NCI-H748 (cell line): ENCODE measurements around the gene ERGIC1.
A peak's percentile ranks its signal among the peaks of the same experiment; 100 is the strongest.
"Not testable (repeated sequence)": the region's sequence is repeated elsewhere in the genome, so short reads cannot be mapped to it uniquely, and the experiment has no call there.

Experiments used
- DNase-seq: peaks from one replicate; lab custom pipeline; 2025; ENCODE audit not compliant: unreplicated experiment; lab: John Stamatoyannopoulos, UW

Gene ERGIC1

DNA sequence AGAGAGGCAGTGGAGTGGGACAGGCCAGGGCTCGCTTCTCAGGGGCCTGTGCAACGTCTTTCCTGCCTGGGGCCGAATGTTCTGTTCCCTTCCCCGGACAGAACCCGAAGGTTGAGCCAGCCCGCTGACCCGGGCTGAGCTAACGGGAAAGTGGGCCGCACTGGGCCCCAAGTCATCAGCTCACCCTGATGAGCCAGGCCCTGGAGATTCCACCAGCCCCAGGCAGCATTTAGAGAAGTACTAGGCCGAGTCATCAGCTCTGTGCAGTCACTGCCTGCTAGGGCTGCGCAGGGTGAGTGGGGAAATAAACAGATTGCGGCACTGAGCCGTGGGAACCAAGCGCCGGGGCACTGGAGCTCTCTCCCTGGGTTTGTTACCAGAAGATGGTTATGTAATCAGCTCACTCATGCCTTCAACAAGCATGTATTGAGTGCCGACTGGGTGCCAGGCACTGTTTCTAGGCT, 33.9 kb upstream of the ERGIC1 start:
- no peak for DNase-seq

DNA sequence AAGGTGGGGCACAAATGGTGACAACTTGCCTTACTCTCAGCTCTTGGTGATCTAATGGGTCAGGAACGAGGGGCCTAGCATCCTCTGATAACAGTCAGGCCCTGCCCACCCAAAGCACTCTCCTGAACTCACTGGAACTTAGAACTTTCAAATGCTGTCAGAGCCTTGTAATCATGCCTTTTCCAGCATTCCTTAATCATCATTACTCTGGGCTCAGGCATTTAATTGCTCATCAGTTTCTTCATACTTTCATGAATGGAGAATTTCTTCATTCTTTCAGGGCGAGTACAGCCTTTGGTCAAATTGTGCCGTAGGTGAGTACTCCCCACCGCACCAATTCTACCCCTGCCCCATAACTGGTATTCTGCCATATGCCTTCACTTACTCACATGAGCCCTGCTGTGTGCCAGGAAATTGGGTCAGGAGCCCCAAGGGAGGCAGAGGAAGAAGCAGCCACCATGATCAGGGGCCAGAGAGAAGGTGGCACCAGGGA, 32.8 kb upstream of the ERGIC1 start:
- no peak for DNase-seq

DNA sequence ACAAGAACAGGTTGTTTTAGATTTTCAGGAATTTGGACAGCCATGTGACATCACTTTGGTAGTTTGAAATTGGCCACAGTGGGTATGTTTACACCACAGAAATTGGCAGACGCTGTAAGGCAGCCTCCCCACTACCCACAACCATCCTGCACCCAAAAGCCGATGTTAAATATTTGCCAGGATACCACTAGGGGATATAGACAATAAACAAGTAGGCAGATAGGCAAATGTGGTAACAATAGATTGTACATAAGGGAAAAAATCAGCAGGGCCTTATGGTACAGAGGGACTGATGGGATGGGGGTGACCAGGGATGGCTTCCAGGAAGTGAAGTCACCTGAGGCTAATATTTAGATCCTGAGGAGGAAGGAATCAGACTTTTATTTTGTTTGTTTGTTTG, 31.9 kb upstream of the ERGIC1 start:
- no peak for DNase-seq

DNA sequence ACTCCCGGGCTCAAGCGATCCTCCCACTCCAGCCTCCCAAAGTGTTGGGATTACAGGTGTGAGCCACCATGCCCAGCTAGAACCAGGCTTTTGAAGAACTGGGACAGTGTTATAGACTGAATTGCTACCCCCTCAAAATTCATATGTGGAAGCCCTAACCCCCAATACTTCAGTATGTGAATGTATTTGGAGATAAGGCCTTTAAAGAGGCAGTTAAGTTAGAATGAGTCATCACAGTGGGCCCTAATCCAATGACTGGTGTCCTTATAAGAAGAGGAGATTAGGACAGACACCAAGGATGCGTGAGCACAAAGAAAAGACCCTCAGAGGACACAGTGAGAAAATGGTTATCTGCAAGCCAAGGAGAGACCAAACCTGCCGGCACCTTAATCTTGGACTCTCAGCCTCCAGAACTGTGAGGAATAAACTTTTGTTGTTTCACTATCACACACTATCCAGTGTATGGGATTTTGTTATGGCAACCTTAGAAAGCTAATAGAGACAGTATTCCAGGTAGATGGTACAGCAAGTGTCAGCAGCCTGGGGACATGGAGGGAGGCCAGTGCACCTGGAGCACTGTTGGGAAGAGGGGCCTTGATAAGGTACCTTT, 31.4 kb upstream of the ERGIC1 start:
- DNase-seq = no peak

DNA sequence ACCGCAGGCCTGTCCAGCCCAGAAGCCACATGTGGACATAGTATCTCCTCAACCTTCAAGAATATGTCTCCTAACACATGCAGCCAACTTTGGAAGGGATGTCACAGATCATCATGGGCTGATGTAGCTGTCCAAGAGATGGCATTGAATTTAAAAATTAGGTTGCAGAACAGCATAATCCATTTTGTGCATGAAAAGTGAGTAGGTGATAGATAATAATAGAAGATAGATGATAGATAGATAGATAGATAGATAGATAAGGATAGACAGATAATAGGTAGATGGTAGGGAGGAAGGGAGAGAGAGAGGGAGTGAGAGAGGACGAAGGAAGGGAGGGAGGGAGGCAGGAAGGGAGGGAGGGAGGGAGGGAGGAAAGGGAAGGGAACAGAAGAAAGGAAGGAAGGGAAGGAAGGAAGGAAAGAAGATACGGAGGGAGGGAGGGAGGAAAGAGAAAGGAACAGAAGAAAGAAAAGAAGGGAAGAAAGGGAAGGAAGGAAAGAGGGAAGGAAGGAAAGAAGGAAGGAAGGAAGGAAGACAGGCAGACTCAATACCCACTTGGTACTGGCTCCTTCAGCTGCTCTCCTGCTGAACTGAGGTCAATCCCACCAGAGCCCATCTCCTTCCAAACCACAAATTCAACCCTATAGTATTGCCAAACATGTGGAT, 28.9 kb upstream of the ERGIC1 start:
- DNase-seq = no peak

DNA sequence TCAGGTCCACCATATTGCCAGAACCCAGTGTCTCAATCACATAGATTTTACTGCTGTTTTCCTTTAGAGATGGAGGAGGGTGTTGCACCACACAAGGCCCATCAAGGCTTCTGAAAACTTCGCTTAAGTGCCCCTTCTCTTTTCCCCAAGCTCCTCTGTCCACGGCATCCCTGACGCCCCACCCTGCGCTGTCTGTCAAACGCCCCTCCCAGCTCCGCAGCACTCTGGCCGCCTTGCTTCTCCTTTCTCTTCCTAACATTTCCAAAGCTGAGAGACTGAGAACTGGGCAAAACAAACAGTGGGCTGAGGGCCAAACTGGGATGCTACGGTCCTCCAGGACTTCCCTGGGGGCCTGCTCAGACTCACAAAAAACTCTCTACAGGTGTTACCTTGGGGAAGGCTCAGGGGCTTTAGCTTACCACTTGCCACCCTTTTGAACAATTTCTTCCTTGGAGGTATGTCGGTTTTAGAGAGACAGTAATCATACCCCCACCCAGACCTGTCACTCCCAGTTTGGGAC, 28.3 kb upstream of the ERGIC1 start:
- no peak for DNase-seq

DNA sequence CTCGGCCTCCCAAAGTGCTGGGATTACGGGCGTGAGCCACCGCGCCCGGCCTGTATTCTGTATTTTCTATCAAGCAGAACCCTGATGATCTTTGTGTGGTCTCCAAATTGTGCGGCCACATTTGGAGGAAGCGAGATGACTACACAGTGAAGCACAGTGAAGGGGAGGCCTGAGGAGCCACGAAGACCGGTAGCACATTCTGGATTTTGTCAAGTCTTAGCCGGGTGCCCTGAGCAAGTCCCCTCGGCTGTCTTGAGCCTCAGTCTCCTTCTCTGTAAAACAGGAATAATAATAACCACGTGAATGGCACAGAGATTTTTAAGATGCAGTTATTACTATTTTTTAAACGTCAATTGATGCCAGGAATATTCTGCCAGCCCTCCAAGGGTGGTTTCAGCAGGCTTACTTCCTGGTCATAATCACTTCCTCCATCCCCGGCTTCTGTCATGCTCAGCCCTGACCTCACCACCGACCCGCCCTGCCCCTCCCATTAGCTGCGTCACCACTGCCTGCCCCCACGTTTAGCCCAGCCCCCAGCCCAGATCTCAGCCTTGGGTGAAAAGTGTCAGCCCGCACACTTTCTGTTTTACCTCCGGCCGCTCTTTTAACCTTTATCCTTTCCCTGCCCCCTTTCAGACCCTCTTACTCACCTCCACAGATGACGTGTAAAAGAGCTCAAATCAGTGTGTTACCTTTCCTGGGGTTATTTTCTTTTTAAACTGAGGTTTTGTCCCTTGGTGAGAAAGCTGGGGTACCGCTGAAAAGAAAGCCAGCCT, 27.0 kb upstream of the ERGIC1 start:
- DNase-seq = peak; percentile 15

DNA sequence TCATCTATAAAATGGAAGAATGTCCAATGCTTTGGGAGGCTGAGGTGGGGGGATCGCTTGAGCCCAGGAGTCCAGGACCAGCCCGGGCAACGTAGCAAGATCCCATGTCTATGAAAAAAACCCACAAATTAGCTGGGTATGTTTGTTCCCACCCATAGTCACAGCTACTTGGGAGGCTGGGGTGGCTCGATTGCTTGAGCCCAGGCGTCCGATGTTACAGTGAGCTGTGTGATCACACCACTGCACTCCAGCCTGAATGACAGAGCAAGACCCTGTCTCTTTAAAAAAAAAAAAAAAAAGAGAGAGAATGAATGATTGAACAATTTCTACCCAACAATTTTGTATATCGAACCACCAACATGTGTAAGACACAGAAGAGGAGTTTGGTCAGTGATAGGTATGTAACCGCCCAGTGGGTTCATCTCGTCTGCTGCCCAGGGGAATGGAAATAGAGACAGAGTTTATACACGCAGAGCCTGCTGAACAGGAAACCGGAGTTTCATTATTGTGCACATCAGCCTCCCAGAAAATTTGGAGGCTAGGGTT, 26.2 kb upstream of the ERGIC1 start:
- DNase-seq = no peak

DNA sequence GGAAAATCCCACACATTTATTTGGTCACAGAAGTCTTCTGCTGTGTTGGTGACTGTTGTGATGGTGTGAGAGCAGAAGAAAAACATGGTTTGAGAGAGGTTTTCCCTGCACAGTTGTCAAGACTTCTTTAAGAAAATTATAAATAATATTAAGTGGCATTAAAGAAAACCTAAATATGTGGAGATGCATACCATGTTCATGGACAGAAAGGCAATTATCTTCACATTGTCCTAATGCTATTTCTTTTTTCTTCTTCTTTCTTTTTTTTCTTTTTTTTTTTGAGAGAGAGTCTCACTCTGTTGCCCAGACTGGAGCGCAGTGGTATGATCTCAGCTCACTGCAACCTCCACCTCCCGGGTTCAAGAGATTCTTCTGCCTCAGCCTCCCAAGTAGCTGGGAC, 24.3 kb upstream of the ERGIC1 start:
- no peak for DNase-seq

DNA sequence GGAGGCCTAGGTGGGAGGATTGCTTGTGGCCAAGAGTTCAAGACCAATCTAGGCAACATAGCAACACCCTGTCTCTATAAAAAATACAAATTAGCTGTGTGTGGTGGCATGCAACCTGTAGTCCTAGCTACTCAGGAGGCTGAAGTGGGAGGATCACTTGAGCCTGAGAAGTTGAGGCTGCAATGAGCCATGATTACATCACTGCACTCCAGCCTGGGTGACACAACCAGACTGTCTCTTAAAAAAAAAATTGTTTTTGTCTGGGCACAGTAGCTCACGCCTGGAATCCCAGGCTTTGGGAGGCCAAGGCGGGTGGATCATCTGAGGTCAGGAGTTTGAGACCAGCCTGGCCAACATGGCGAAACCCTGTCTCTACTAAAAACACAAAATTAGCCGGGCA, 23.1 kb upstream of the ERGIC1 start:
- not testable (repeated sequence) for DNase-seq

DNA sequence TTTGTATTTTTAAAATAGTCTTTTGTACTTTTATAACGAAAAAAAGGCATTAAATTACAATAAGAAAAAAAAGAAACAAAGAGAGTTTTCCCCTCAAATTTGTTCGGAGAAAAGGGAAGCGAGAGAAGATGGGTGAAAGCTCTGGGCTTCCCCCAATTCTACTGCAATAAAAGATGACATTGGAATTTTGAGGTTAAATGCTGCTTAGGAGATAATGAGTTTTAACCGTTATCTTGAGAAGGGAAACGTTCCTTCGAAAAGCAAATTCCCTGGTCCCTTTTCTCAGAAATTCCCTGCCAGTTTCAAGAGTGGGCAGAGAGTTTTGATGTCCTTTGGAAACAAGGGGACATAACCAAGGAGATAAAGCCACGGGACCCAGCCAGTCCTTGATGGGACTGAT, 18.4 kb upstream of the ERGIC1 start:
- no peak for DNase-seq

DNA sequence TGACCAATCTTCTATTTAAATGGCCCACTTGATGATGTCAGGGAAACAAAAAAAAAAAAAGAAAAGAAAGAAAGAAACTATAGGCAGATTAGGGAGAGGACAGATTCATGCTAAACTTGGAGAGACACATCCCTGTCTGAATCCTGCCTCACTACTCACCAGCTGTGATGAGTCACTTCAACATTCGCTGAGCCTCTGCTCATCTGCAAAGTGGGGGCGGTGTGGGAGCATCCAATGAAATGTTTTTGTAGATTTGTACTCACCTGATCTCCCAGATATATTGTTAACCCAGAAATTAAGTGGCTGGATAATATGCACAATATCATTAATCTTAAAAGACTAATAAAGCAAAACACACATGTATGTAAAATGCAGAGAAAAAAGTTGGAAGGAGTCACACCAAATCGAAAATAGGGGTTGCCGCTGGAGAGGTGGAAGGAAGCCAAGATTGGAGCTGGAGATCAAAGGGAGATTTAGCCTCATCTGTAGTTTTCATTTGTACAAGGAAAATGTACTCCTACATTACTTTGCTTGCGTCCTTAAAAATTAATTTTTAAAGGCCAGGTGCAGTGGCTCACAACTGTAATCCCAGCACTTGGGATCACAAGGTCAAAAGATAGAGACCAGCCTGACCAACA, 17.0 kb upstream of the ERGIC1 start:
- no peak for DNase-seq

DNA sequence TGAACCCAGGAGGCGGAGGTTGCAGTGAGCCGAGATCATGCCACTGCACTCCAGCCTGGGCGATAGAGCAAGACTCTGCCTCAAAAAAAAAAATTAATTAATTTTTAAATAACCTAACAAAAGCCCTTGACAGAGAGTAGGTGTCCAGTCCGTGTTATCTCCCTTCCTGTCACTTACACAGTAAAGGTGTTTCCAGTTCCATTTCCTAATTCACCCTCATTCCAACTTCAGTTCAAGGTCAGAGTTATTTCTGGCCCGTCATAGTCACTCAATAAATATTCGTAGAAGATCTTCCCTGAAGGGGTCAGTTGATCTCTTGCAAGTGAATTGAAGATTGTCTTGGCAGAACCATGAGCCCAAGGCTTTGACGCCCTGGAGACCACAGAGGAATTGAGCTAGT, 16.4 kb upstream of the ERGIC1 start:
- no peak for DNase-seq

DNA sequence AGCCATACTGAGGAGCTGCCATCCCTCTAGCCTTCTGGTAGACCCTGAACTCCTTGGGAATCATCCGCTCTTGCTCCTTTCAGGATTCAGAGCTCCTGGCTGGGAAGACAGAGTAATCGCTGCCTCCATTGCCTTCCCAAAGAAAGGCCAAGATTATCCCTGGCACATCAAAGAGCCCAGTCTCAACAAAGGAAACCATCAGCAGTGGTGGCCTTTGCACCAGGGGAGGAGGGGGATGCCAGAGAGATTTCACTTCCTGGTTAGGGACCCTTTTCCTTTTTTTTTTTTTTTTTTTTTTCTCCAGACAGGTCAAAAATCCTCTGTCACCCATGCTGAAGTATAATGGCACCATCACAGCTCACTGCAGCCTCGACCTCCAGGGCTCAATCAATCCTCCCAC, 16.0 kb upstream of the ERGIC1 start:
- DNase-seq = no peak

DNA sequence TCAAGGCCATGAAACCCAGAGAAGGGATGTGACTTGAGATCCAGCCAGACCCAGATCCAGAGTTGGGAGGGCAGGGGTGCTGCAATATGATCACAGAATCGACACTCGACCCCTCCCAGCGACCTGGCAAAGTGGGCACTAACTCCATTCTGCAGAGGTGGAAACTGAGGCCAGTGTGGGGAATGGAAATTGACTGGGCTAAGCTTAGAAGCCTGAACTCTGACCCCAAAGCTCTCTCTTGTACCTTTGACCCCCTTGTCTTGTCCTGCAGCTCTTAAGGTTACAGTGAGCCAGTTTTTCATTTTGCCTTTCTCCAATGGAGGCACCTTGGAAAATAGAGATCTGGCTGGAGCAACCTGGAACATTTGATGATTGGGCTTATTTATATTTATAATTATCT, 14.5 kb upstream of the ERGIC1 start:
- no peak for DNase-seq

DNA sequence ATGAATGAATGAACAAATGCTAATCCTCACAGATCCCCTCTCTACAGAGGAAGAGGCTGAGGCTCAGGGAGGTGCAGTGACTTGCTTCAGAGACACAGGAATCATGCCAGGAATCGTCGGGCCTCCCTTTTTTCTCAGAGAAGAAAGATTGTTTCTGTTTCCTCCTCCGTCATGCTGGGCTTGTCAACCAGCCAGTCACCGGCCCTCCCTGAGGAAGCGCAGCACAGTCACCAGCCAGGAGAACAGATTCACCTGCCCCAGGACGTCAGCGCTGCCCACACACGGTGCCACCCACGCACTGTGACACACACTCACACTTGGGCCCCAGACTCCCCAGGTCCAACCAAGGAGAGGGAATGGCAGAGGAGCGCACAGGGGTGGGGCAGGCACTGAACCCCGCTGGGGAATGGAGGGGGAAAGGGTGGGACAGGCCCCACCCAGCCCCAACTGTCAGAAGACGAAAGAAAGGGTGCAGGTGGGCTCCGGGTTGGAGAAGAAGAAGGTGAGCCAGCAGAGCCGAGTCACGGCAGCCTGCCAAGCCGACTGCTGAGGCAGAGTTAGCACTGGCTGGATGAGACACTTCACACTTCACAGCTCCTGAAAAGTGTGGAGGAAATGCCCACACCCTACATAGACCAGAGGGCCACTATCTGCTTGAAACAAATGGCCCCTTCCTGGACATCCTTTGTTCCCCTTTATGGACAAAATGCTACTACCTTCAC, 13.8 kb upstream of the ERGIC1 start:
- DNase-seq = no peak

DNA sequence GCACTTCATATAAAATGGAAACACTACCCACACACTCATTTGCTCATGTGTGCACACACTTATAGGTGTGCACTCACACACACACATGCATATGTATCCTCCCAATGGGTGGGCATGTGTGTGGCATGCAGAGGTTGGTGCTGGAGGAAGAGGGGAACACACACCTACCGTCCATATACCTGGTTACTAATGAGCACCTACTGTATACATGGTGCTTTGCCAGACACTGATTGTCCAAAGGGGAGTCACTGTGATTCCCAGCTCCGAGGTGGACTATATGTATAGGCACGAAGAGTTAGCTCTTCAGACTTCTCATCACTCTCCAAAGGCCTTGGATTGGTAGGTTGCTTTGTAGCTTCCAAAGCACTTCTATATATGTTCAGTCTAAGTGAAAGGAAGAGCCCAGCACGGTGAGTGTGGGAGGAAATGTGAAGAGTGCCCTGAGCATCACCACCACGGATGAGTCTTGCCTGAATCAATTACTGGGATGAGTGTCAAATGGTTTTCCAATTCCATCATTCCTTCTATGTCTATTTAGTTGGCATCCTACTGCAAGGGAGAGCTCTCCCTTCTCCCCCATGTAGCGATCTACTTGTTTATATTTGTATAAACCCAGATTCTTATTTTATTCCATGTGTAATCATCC, 12.6 kb upstream of the ERGIC1 start:
- DNase-seq = no peak

DNA sequence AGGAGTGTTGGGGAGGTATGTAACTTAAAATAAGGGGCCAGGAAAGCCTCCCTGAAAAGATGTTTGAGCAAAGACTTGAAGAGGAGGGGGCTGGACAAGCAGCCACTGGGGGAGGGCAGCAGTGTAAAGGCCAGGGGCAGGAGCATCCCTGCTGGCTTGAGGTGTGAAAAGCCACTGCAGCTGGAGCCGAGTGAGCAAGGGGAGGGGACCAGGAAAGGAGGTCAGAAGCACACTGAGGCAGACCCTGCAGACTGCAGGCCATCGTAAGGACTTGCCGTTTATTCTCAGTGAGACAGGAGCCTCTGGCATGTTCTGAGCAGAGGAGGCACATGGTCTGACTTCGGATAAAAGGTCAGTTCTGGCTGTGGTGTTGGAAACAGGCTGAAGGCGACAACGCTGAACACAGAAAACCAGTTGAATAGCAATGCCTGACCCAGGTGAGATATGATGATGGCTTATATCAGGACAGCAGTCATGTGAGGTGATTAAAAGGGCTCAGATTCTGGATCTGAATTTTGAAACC, 10.2 kb upstream of the ERGIC1 start:
- no peak for DNase-seq

DNA sequence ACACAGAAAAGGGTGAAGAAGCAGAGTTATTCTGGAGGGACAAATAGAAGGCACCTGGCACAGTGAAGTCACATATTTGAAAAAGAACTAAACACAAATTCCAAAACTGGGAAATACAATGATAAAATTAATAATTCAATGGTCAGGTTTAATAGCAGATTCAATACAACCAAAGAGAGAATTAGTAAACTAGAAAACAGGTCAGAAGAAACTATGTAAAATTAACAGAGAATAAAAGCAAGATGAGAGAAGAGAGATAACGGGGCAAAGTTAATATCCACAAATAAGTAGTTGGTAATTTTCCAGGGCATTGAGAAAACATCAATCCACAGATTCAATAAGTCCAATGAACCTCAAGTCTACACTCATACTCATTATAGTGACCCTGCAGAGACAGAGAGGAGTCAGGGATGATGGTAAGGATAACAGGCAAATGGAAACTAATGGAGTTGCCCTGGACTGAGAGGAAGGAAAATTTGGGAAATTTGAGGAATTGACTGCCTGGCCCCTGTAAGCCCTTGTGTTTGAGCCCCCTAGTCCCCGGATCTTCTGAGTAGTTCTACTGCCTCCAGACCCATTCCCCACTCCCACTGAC, 8.3 kb upstream of the ERGIC1 start:
- no peak for DNase-seq
